HTERT RPE-1 (cell line): ENCODE measurements around the gene CRADD.
"Not testable (repeated sequence)": the region's sequence is repeated elsewhere in the genome, so short reads cannot be mapped to it uniquely, and the experiment has no call there.

Experiments used
- in situ Hi-C: fragments of 300-500 bp; cut with MboI; formaldehyde crosslinking; loops from 4 replicates; pipeline ENCODE4 v1.14.3; 2020; ENCODE audit warnings: low sequenced_read_pairs

Gene CRADD

DNA sequence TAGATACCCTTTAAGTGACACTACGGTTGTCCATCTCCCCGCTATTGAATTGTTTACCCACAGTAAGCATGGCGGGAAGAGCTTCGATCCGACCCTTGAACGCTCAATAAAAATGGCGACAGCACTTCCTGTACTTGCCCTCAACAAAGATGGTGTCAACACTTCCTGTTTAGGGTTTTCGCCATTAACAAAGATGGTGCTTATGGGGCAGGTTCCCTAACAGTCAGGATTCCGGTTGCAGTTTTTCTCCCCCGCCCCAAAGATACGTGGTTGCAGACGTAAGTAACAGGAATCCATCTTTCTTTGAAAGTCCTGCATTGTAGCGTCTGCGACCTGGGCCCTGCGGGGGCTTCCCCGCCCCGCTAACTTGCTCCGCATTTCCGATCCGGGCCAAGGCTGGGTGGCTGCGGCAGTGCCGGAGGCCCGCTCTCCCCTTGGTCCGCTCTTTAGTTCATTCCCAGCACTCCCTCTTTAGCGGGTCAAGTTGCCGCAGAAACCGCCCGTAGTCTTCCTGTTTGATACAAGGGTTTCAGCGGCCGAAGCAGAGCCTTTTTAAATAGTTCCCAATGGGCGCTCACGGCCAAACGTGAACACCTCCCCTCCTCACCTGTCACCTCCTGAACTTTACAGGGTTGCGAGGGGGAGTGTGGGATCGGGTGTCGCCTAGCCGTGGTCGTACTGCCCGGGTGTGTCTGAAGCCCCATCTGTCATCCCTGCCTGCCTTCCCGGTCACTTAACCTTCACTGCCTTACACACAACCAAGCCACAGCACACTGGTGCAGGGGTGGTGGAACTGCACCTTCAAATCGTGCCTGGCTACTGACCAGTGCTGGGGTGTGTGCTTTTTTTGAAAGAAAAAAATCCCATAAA, at the start of gene CRADD:
TSS of gene CRADD (plus strand) at position 181 of the 870 bp plus-strand sequence.
- in situ Hi-C loops, result no loop called here

GRCh38 chr12:93632383-93632782, 44.8 kb upstream of the CRADD start:
- in situ Hi-C loops, result no loop called here

GRCh38 chr12:93634416-93634815, 42.8 kb upstream of the CRADD start:
- in situ Hi-C loops, result no loop called here

DNA sequence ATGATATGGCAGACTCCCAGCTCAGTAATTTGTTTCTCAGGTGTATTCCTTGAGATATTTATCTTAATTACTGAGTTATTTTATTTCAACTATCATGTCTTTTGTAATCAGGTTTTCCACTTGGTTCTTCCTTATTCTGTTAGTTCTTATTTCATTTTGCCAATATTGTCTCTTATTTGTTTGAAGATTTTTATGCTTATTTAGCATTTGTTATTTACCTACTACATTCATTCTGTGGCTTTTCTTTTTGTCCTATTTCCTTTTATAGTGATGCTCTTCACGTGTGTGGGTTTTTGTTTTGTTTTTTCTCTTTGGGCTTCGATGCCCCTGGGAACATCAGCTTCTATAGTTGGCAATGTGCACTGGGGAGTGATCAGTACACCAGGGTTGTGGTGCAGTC, 40.5 kb upstream of the CRADD start:
- in situ Hi-C loops, result no loop called here

- in situ Hi-C loops, result no loop called here
Observed at GRCh38 chr12:93638095-93638494, 39.1 kb upstream of the CRADD start.

DNA sequence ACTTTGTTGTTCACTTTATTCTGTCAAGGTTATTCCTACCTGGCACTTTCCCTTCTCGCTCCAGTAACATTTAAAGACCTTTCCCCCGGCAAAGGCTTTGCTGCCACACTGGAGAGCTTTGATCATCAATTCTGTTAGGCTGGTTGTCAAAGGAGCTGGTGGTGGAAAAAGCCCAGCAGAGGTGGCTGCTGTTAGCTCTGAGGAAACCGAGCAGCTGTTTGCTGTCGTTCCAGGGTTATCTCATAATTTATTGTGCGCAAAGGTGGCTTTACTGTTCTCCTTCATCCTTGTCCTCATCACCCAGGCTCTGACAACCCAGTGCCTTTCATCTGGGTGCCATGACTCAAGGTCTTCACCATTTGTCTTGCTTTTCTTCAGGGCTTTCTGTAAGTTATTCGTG, 38.2 kb upstream of the CRADD start:
- in situ Hi-C loops, result no loop called here

DNA sequence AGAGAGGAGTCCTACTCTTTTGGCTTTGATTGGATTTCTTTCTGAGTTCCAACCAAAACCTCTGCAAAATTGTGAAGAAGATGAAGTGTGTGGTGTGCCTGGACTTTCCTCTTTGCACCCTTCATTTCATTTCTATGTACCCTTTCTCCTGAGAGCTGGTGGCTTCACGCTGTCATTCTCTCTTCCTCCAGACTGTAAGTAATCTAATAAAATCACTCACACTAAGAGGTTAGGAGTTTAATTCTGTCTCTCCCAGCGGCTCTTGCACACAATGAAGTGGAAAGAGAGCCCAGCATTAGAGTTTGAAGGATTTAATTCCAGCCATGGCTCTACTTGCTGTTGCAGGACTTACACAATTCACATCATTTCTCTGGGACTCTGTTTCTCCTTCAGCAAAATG, 37.8 kb upstream of the CRADD start:
- in situ Hi-C loops, result no loop called here

- in situ Hi-C loops, result not testable (repeated sequence)
Observed at GRCh38 chr12:93641380-93641779, 35.8 kb upstream of the CRADD start.

- in situ Hi-C loops, result no loop called here
Observed at GRCh38 chr12:93642751-93643150, 34.4 kb upstream of the CRADD start.

GRCh38 chr12:93645702-93646101, 31.5 kb upstream of the CRADD start:
- in situ Hi-C loops, result no loop called here

- in situ Hi-C loops, result no loop called here
Observed at GRCh38 chr12:93650626-93651025, 26.5 kb upstream of the CRADD start.

DNA sequence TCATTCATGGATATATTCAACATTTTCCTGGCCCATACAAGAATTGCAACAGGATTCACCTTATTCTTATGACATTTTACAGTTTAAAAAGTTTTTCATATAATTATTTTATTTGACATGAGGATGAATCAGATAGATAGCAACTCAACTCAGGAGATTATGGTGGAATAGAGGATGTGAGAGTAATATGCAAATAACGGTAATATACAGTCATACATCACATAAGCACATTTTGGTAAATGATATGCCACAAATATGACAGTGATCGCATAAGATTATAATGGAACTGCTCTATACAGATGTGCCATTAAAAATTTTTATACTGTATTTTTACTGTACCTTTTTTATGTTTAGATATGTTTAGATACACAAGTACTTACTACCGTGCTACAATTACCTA, 24.1 kb upstream of the CRADD start:
- in situ Hi-C loops, result no loop called here

DNA sequence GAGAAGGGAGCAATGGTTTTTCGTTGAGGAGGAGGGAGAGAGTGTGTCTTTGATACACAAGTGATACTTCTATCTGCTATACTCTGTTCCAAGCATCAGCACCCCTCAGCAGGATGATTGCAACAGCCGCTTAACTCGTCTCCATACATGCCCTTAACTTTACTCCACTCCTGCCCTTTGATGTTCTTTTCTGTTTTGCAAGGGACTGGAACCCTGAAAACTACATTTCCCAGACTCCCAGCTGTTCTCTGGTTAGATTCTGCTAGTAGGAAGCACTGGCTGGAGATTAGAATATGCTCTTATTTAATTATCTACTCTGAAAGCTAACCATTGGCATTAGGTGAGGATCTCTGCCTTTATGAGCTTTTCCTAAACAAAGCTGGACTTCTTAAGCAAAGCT, 23.5 kb upstream of the CRADD start:
- in situ Hi-C loops, result no loop called here

- in situ Hi-C loops, result no loop called here
Observed at GRCh38 chr12:93654421-93654820, 22.8 kb upstream of the CRADD start.

DNA sequence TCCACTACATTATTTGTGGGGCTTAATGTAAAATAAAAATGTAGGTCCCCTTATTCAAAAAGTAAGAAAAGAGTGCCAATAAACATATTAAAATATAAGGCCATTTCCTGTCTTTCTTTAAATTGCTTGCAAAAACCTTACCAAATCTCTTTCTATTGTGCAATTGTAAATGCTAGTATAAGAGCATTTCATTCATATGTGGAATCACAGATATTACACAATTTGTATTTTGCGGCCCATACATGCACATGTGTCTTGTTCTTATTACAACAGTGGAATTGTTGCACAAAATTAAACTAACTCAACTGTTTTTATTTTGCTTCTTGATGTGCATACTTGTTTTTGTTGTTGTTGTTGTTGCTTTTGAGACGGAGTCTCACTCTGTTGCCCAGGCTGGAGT, 20.1 kb upstream of the CRADD start:
- in situ Hi-C loops, result no loop called here

GRCh38 chr12:93661021-93661420, 16.2 kb upstream of the CRADD start:
- in situ Hi-C loops, result no loop called here

DNA sequence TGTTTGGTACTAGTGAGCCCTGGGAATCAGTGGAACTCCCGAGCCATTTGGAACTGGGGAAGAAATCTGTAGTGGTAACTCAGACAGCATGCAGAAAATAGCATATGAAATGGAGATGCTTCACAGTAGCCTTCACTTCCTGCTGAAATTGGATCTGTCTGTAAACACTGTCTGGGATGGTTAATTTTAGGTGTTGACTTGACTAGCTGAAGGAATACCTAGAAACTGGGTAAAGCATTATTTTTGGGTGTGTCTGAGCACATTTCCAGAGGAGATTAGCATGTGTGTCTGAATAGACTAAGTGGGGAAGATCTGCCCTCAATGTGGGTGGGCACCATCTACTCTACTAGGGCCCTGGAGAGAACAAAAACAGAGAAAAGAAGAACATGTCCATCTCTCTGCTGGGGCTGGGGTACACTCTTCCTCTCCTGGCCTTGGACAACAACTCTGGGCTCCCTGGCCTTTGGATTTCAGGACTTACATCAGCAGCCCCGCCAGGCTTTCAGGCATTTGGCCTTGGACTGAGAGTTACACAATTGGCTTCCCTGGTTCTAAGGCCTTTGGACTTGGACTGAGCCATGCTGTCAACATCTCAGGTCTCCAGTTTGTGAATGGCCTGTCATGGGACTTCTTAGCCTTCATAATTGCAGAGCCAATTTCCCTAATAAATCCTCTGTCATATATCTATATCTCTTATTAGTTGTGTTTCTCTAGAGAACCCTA, 14.0 kb upstream of the CRADD start:
- in situ Hi-C loops, result no loop called here

DNA sequence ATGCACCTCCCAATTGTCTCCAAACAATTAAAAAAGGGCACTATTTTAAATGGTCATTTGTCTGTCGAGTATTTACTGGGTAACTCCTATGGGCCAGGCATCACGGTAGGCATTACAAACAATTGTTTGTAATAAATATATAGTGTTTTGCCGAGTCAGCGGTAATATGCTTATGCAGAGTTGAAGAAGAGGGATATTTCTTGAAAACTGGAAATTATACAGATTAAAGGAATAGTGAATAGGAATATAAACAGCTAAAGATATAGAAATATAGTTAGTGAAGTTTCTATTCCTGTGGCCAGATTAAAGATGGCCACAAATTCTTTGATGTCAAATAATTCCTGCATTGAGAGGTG, 13.5 kb upstream of the CRADD start:
- in situ Hi-C loops, result no loop called here

DNA sequence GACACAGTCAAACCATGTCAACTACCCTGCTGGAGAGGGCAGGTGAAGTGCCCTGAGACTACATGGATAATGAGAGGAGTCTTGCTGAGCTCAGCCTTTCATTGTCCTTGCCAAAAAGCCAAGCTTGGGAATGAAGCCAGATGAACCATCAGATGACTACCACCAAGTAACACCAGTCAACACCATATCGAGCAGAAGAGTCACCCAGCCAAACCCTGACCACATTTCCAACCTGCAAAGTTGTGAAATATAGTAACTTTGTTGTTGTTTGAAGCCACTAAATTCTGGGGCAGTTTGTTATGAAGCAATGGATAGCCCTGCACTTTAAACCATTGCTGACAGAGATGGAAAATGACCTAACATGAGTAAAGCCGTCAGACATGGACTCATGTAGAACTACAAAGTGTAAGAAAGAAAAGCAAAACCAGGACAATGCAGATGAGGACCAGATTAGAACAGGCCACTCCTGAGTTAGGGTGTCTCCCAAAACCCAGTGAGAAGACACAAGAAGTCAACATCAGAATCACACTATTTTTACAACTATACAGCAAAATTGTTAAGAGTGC, 12.5 kb upstream of the CRADD start:
- in situ Hi-C loops, result no loop called here

- in situ Hi-C loops, result no loop called here
Observed at GRCh38 chr12:93667672-93668071, 9.5 kb upstream of the CRADD start.

DNA sequence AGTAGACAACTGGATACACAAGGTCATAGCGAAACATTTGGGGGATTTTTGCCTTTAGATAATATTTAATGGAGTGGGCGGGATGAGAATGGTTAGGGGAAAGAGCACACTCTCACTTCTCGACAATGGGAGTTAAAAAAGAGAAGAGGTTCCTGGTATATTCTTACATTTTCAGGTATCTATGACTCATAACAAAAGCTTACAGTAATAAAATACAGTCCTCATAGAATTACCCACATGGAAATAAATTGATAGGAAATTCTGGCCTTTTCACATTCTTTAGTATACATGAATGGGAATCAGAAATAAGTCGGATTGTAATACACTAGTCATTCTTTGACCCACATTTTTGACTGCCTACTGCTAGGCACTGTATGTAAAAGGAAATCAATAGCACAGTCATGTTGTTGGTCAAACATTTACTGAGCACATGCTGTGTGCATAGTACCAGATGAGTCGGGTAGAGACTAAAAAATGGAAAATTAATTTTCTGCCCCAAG, 8.2 kb upstream of the CRADD start:
- in situ Hi-C loops, result no loop called here

DNA sequence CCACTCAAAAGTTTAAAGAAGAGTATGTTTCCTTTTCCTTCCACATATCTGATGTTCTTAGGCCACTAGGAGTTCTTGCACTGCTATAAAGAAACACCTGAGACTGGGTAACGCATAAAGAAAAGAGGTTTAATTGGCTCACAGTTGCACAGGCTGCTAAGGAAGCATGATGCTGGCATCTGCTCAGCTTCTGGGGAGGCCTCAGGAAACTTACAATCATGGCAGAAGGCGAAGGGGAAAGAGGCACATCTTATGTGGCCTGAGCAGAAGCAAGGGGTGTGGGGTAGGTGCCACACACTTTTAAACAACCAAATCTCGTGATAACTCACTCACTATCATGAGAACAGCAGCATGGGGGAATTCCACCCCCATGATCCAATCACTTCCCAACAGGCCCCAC, 7.7 kb upstream of the CRADD start:
- in situ Hi-C loops, result no loop called here
